ENCODE data around the gene UBE2J2.

Gene UBE2J2

GRCh38 chr1:1245178-1245816 is 28.4 kb downstream of the UBE2J2 start:
- TF ChIP-seq EGR1 (IDR thresholded peaks at IDR 0.05) (no peak), TCF12 (IDR thresholded peaks at IDR 0.05; ENCODE audit: low read depth) (no peak), CREB1 (IDR thresholded peaks at IDR 0.05; ENCODE audit: low read depth) (no peak), TEAD4 (IDR thresholded peaks at IDR 0.05) (no peak), FOXM1 (IDR thresholded peaks at IDR 0.05; ENCODE audit: borderline replicate concordance, low read depth) (no peak), TAF1 (IDR thresholded peaks at IDR 0.05; ENCODE audit: low read depth) (no peak), NFIC (IDR thresholded peaks at IDR 0.05) (no peak), EP300 (IDR thresholded peaks at IDR 0.05; ENCODE audit: borderline replicate concordance) (no peak), MAX (IDR thresholded peaks at IDR 0.05) (no peak), USF1 (IDR thresholded peaks at IDR 0.05) (no peak), ZBTB7A (IDR thresholded peaks at IDR 0.05; ENCODE audit: low read depth) (no peak), YY1 (IDR thresholded peaks at IDR 0.05; ENCODE audit: low read depth) (no peak), CEBPB (IDR thresholded peaks at IDR 0.05) (no peak), REST (IDR thresholded peaks at IDR 0.05; ENCODE audit: low read depth) (no peak), RAD21 (IDR thresholded peaks at IDR 0.05; ENCODE audit: low read depth) (no peak)

- TF ChIP-seq EP300 (IDR thresholded peaks at IDR 0.05; ENCODE audit: borderline replicate concordance) (no peak), NFIC (IDR thresholded peaks at IDR 0.05) (no peak), MAX (IDR thresholded peaks at IDR 0.05) (no peak), YY1 (IDR thresholded peaks at IDR 0.05; ENCODE audit: low read depth) (no peak), TCF12 (IDR thresholded peaks at IDR 0.05; ENCODE audit: low read depth) (no peak)
Observed at GRCh38 chr1:1244192-1244811, 29.4 kb downstream of the UBE2J2 start.

- no peak for TF ChIP-seq TAF1 (IDR thresholded peaks at IDR 0.05; ENCODE audit: low read depth)
- TF ChIP-seq USF1 (IDR thresholded peaks at IDR 0.05) = no peak
- TF ChIP-seq REST (IDR thresholded peaks at IDR 0.05; ENCODE audit: low read depth) = no peak
- no peak for TF ChIP-seq RAD21 (IDR thresholded peaks at IDR 0.05; ENCODE audit: low read depth)
- TF ChIP-seq CEBPB (IDR thresholded peaks at IDR 0.05) = no peak
- TF ChIP-seq TEAD4 (IDR thresholded peaks at IDR 0.05) = no peak
- TF ChIP-seq ZBTB7A (IDR thresholded peaks at IDR 0.05; ENCODE audit: low read depth) = no peak
Observed at GRCh38 chr1:1243807-1244191, 29.9 kb downstream of the UBE2J2 start.

GRCh38 chr1:1243266-1243660 is 30.4 kb downstream of the UBE2J2 start:
- TF ChIP-seq TAF1 (IDR thresholded peaks at IDR 0.05; ENCODE audit: low read depth) (no peak), ZBTB7A (IDR thresholded peaks at IDR 0.05; ENCODE audit: low read depth) (no peak), TCF12 (IDR thresholded peaks at IDR 0.05; ENCODE audit: low read depth) (no peak), NFIC (IDR thresholded peaks at IDR 0.05) (no peak), FOXM1 (IDR thresholded peaks at IDR 0.05; ENCODE audit: borderline replicate concordance, low read depth) (no peak), YY1 (IDR thresholded peaks at IDR 0.05; ENCODE audit: low read depth) (no peak), CEBPB (IDR thresholded peaks at IDR 0.05) (no peak), REST (IDR thresholded peaks at IDR 0.05; ENCODE audit: low read depth) (no peak), USF1 (IDR thresholded peaks at IDR 0.05) (no peak), EGR1 (IDR thresholded peaks at IDR 0.05) (no peak), TEAD4 (IDR thresholded peaks at IDR 0.05) (no peak), EP300 (IDR thresholded peaks at IDR 0.05; ENCODE audit: borderline replicate concordance) (no peak), CREB1 (IDR thresholded peaks at IDR 0.05; ENCODE audit: low read depth) (no peak), MAX (IDR thresholded peaks at IDR 0.05) (no peak), RAD21 (IDR thresholded peaks at IDR 0.05; ENCODE audit: low read depth) (no peak)
